NCI-H2227 (cell line): ENCODE data around the gene GNAT2.

ENCODE experiments used
- DNase-seq: peaks from one replicate; lab custom pipeline; 2025; ENCODE audit not compliant: unreplicated experiment; lab: John Stamatoyannopoulos, UW

Gene GNAT2

GRCh38 chr1:109566982-109567381, 52.4 kb downstream of the GNAT2 start:
- DNase-seq = no peak

GRCh38 chr1:109565241-109565640, 54.2 kb downstream of the GNAT2 start:
- no peak for DNase-seq

- no peak for DNase-seq
Measured at GRCh38 chr1:109564194-109564878, 55.1 kb downstream of the GNAT2 start.

GRCh38 chr1:109559995-109560394, 59.4 kb downstream of the GNAT2 start:
- DNase-seq = no peak

- no peak for DNase-seq
Measured at GRCh38 chr1:109557520-109557919, 61.9 kb downstream of the GNAT2 start.

GRCh38 chr1:109556563-109556962, 62.9 kb downstream of the GNAT2 start:
- no peak for DNase-seq
